ENCODE results near the gene FAM219A. TPM values are rescaled to one million over a fixed set of nuclear protein-coding genes. Genes with fewer than 3 reads are reported as not detected.

FAM219A gene
- total RNA-seq, 2 donors from 2014 or later, result 14.4 to 16.5 TPM

DNA sequence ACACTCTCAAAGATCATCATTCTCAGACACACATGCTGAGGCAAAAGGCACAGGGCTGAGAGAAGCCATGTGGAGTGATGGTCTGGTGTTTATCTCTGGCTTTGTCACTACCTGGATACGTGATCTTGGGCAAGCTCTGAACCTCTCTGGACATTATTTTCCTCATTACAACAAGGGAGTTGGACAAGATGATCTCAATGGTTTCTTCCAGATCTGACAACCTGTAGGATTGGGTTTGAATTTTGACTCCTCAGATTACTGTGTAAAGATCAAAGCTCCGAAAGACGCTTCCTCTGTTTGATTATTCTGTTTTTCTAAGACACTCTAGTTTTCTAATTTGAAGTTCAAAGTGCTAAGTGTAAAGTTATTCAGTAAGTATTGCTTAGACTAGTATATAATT lies 109.0 kb downstream of the FAM219A start:
- 97% methylated on average over 3 of the region's 3 CpGs for WGBS
- Histone ChIP-seq H3K36me3 (no peaks in the 10 kb centered on the region), H3K9me3 (no peaks in the 10 kb centered on the region), H3K27me3 (replicated peaks; ENCODE audit: insufficient read depth) (no peaks in the 10 kb centered on the region), H3K4me3 (no peak overlapping the region), H3K27ac (no peak overlapping the region), H3K4me1 (replicated peaks) (no peaks in the 10 kb centered on the region)
- TF ChIP-seq CTCF (IDR thresholded peaks at IDR 0.05), result no peak
- TF ChIP-seq POLR2A (IDR thresholded peaks at IDR 0.05), result no peak
- DNase-seq (ENCODE audit: low spot score), result no peak
- intact Hi-C loops (cut with DNase I), result no loop called here

Small RNA genes lying within 50 kb of the gene (small RNA-seq; reads per million reads assigned to genes)
- gene RF00019 (0 reads per million in 2 donors), gene RN7SKP24 (0 reads per million in 2 donors)

Other genes with a start within 250 kb of the FAM219A start
- gene KIF24, start 129.3 kb downstream of the FAM219A start, total RNA-seq, result 1 to 10 TPM; 1.7 to 7.3 TPM
- 10 to 100 TPM; 18.0 to 45.8 TPM for gene NUDT2, start 129.0 kb downstream of the FAM219A start, total RNA-seq
- gene MYORG, start 81.7 kb downstream of the FAM219A start, total RNA-seq, result 1 to 10 TPM; 3.4 to 9.0 TPM
- 1 to 10 TPM in 1 of 2 donors, not detected in 1; 5.6 TPM for gene DNAI1, start 235 bp upstream of the FAM219A start, total RNA-seq
- gene ENHO, start 64.4 kb upstream of the FAM219A start, total RNA-seq, result 10 to 100 TPM; 20.9 to 28.2 TPM
- 10 to 100 TPM in 1 of 2 donors, 1 to 10 TPM in 1; 2.7 to 13.3 TPM for gene CNTFR, start 131.2 kb upstream of the FAM219A start, total RNA-seq
- gene RPP25L, start 153.5 kb upstream of the FAM219A start, total RNA-seq, result 10 to 100 TPM; 52.1 to 53.2 TPM
- 100 to 1,000 TPM in 1 of 2 donors, 10 to 100 TPM in 1; 73.8 to 112 TPM for gene DCTN3, start 161.9 kb upstream of the FAM219A start, total RNA-seq
- gene ARID3C, start 170.5 kb upstream of the FAM219A start, total RNA-seq, result 1 to 10 TPM in 1 of 2 donors, not detected in 1; 1.1 TPM
- 100 to 1,000 TPM; 103 to 142 TPM for gene SIGMAR1, start 179.2 kb upstream of the FAM219A start, total RNA-seq
- gene GALT, start 188.1 kb upstream of the FAM219A start, total RNA-seq, result 10 to 100 TPM; 55.2 to 55.9 TPM
- gene IL11RA, start 193.6 kb upstream of the FAM219A start, total RNA-seq, result 10 to 100 TPM; 25.8 to 73.5 TPM
- gene CCL27, start 204.1 kb upstream of the FAM219A start, total RNA-seq, result not detected
- 1 to 10 TPM in 1 of 2 donors, not detected in 1; 1.8 TPM for gene CCL19, start 232.7 kb upstream of the FAM219A start, total RNA-seq

Measured in prostate gland (tissue), 2 donors.